Ureter (tissue), 1 donor: ENCODE results near the gene SLC25A12. TPM values are rescaled to one million over a fixed set of nuclear protein-coding genes. Genes with fewer than 3 reads are reported as not detected.
"Not testable (repeated sequence)": the region's sequence is repeated elsewhere in the genome, so short reads cannot be mapped to it uniquely, and the experiment has no call there.

Source experiments
- DNase-seq: peaks from one replicate; pipeline ENCODE4 v3.0.0-alpha.2; 2020; ENCODE audit warnings: low spot score
- total RNA-seq: library from RNA; stranded (reverse); gene quantifications from one replicate; pipeline ENCODE4 v1.2.4, GENCODE V29; 2023
- donor health status: DM: yes; HTN: yes; CAD: no.

SLC25A12 gene
- total RNA-seq, 1 donor from 2014 or later: 36.7 TPM

GRCh38 chr2:171822525-171823322 is 71.3 kb downstream of the SLC25A12 start:
- DNase-seq: no peak

GRCh38 chr2:171819453-171819852 is 74.6 kb downstream of the SLC25A12 start:
- DNase-seq: no peak

- no peak for DNase-seq
Observed at GRCh38 chr2:171814883-171815282, 79.2 kb downstream of the SLC25A12 start.

GRCh38 chr2:171814174-171814573 is 79.9 kb downstream of the SLC25A12 start:
- no peak for DNase-seq

- DNase-seq: no peak
Observed at GRCh38 chr2:171813729-171814128, 80.3 kb downstream of the SLC25A12 start.

GRCh38 chr2:171813126-171813525 is 80.9 kb downstream of the SLC25A12 start:
- DNase-seq: no peak

- no peak for DNase-seq
Observed at GRCh38 chr2:171811245-171811628, 82.8 kb downstream of the SLC25A12 start.

- no peak for DNase-seq
Observed at GRCh38 chr2:171810422-171811244, 83.4 kb downstream of the SLC25A12 start.

- not testable (repeated sequence) for DNase-seq
Observed at GRCh38 chr2:171808885-171809284, 85.2 kb downstream of the SLC25A12 start.

GRCh38 chr2:171807831-171808393 is 86.1 kb downstream of the SLC25A12 start:
- DNase-seq: no peak

- DNase-seq: no peak
Observed at GRCh38 chr2:171807119-171807518, 86.9 kb downstream of the SLC25A12 start.

GRCh38 chr2:171804456-171804855 is 89.6 kb downstream of the SLC25A12 start:
- no peak for DNase-seq

GRCh38 chr2:171803757-171804156 is 90.3 kb downstream of the SLC25A12 start:
- no peak for DNase-seq

- DNase-seq: no peak
Observed at GRCh38 chr2:171800639-171801038, 93.4 kb downstream of the SLC25A12 start.

- no peak for DNase-seq
Observed at GRCh38 chr2:171798156-171798820, 95.8 kb downstream of the SLC25A12 start.

- no peak for DNase-seq
Observed at GRCh38 chr2:171794918-171795317, 99.1 kb downstream of the SLC25A12 start.

- DNase-seq: no peak
Observed at GRCh38 chr2:171793691-171794678, 100.1 kb downstream of the SLC25A12 start.

GRCh38 chr2:171792886-171793580 is 101.0 kb downstream of the SLC25A12 start:
- DNase-seq: no peak

- DNase-seq: no peak
Observed at GRCh38 chr2:171792157-171792556, 101.9 kb downstream of the SLC25A12 start.

- DNase-seq: no peak
Observed at GRCh38 chr2:171791361-171791760, 102.7 kb downstream of the SLC25A12 start.
